ENCODE measurements around the gene L3MBTL1. TPM values are rescaled to one million over a fixed set of nuclear protein-coding genes. Genes with fewer than 3 reads are reported as not detected.
"Not testable (repeated sequence)": the region's sequence is repeated elsewhere in the genome, so short reads cannot be mapped to it uniquely, and the experiment has no call there.

The L3MBTL1 gene
- total RNA-seq, 2 donors from 2014 or later, result 7.6 to 11.5 TPM

GRCh38 chr20:43492101-43492500, 15.4 kb upstream of the L3MBTL1 start:
- intact Hi-C loops (cut with DNase I, micrococcal nuclease), result no loop called here
- ATAC-seq (no peak), DNase-seq (no peak)

GRCh38 chr20:43495388-43495787, 12.1 kb upstream of the L3MBTL1 start:
- ATAC-seq (no peak), DNase-seq (no peak)
- intact Hi-C loops (cut with DNase I, micrococcal nuclease), result no loop called here

GRCh38 chr20:43502021-43502420, 5.5 kb upstream of the L3MBTL1 start:
- intact Hi-C loops (cut with DNase I, micrococcal nuclease); ATAC-seq: not testable (repeated sequence)

GRCh38 chr20:43506238-43506637, 1.3 kb upstream of the L3MBTL1 start:
- ATAC-seq (no peak), DNase-seq (no peak)
- intact Hi-C loops (cut with DNase I, micrococcal nuclease), result no loop called here

More at GRCh38 chr20:43502021-43502420, 5.5 kb upstream of the L3MBTL1 start:
- DNase-seq, result not testable (repeated sequence)

- intact Hi-C loops (cut with DNase I, micrococcal nuclease), result no loop called here
- DNase-seq (peak; percentile 26 to 28), ATAC-seq (peak; percentile 45)
These were observed 609 bp downstream of the L3MBTL1 start for GRCh38 chr20:43508106-43508505.

GRCh38 chr20:43508604-43509040, 1.1 kb downstream of the L3MBTL1 start:
- DNase-seq (peak in 1 of 2 donors; percentile 6), ATAC-seq (no peak)
- intact Hi-C loops (cut with DNase I, micrococcal nuclease), result no loop called here

- DNase-seq (no peak), ATAC-seq (no peak)
- intact Hi-C loops (cut with DNase I, micrococcal nuclease), result no loop called here
These were observed 4.4 kb downstream of the L3MBTL1 start for GRCh38 chr20:43511879-43512278.

- intact Hi-C loops (cut with DNase I, micrococcal nuclease), result no loop called here
- no peak for DNase-seq
- ATAC-seq, result peak; percentile 15
These were observed 6.0 kb downstream of the L3MBTL1 start for GRCh38 chr20:43513372-43513930.

GRCh38 chr20:43513931-43514647, 6.6 kb downstream of the L3MBTL1 start:
- peak; percentile 98 to 99 for DNase-seq
- intact Hi-C loops (cut with DNase I, micrococcal nuclease), result no loop called here
- peak; percentile 91 for ATAC-seq

GRCh38 chr20:43514648-43514999, 7.1 kb downstream of the L3MBTL1 start:
- DNase-seq (peak; percentile 41 to 50), ATAC-seq (peak; percentile 5)
- intact Hi-C loops (cut with DNase I, micrococcal nuclease), result no loop called here

GRCh38 chr20:43515628-43516027, 8.1 kb downstream of the L3MBTL1 start:
- intact Hi-C loops (cut with DNase I, micrococcal nuclease), result no loop called here
- ATAC-seq, result no peak
- no peak for DNase-seq

- no peak for DNase-seq
- ATAC-seq, result no peak
- intact Hi-C loops (cut with DNase I, micrococcal nuclease), result no loop called here
These were observed 8.8 kb downstream of the L3MBTL1 start for GRCh38 chr20:43516251-43516824.

GRCh38 chr20:43520074-43520630, 12.7 kb downstream of the L3MBTL1 start:
- intact Hi-C loops (cut with DNase I, micrococcal nuclease), result no loop called here
- ATAC-seq, result no peak

GRCh38 chr20:43525021-43525420, 17.5 kb downstream of the L3MBTL1 start:
- DNase-seq, result no peak
- no peak for ATAC-seq
- intact Hi-C loops (cut with DNase I, micrococcal nuclease), result no loop called here

More at GRCh38 chr20:43520074-43520630, 12.7 kb downstream of the L3MBTL1 start:
- no peak for DNase-seq

- intact Hi-C loops (cut with DNase I, micrococcal nuclease), result no loop called here
- no peak for ATAC-seq
- DNase-seq, result no peak
These were observed 20.9 kb downstream of the L3MBTL1 start for GRCh38 chr20:43528258-43528875.

GRCh38 chr20:43529051-43529450, 21.6 kb downstream of the L3MBTL1 start:
- ATAC-seq (no peak), DNase-seq (no peak)

GRCh38 chr20:43529457-43530153, 22.1 kb downstream of the L3MBTL1 start:
- no peak for DNase-seq
- no peak for ATAC-seq
- intact Hi-C loops (cut with DNase I, micrococcal nuclease), result no loop called here

More at GRCh38 chr20:43529051-43529450, 21.6 kb downstream of the L3MBTL1 start:
- intact Hi-C loops (cut with DNase I, micrococcal nuclease), result no loop called here

GRCh38 chr20:43530321-43531090, 23.0 kb downstream of the L3MBTL1 start:
- no peak for DNase-seq
- intact Hi-C loops (cut with DNase I, micrococcal nuclease), result no loop called here
- ATAC-seq, result peak; percentile 50
